Memory B cell (primary cell): Measurements from ENCODE around the gene ATG101.

Experiments used
- ATAC-seq: fragments of 150-1000 bp; cut with Tn5 transposase; 2 replicates; pipeline ENCODE4 v1.10.0; 2021; ENCODE audit warnings: low read depth, mild to moderate bottlenecking, moderate library complexity
- DNase-seq, 2 donors: peaks; one replicate each; pipeline ENCODE4 v3.0.0; 2022; ENCODE audit warnings: low spot score in 2 of 2
- H3K27ac Mint-ChIP-seq: one replicate; pipeline ENCODE4 v1.8.0; 2022; ENCODE audit warnings: mild to moderate bottlenecking, moderate library complexity, mixed read lengths
- H3K27me3 Mint-ChIP-seq: one replicate; pipeline ENCODE4 v1.8.0; 2022; ENCODE audit warnings: mixed read lengths
- H3K36me3 Mint-ChIP-seq: one replicate; pipeline ENCODE4 v1.8.0; 2022; ENCODE audit warnings: mild to moderate bottlenecking, mixed read lengths
- H3K4me1 Mint-ChIP-seq: one replicate; pipeline ENCODE4 v1.8.0; 2022; ENCODE audit warnings: mixed read lengths
- H3K4me3 Mint-ChIP-seq: one replicate; pipeline ENCODE4 v1.8.0; 2022; ENCODE audit warnings: mild to moderate bottlenecking, moderate library complexity, mixed read lengths
- H3K9me3 Mint-ChIP-seq: one replicate; pipeline ENCODE4 v1.8.0; 2022; ENCODE audit warnings: mixed read lengths

ATG101 gene

DNA sequence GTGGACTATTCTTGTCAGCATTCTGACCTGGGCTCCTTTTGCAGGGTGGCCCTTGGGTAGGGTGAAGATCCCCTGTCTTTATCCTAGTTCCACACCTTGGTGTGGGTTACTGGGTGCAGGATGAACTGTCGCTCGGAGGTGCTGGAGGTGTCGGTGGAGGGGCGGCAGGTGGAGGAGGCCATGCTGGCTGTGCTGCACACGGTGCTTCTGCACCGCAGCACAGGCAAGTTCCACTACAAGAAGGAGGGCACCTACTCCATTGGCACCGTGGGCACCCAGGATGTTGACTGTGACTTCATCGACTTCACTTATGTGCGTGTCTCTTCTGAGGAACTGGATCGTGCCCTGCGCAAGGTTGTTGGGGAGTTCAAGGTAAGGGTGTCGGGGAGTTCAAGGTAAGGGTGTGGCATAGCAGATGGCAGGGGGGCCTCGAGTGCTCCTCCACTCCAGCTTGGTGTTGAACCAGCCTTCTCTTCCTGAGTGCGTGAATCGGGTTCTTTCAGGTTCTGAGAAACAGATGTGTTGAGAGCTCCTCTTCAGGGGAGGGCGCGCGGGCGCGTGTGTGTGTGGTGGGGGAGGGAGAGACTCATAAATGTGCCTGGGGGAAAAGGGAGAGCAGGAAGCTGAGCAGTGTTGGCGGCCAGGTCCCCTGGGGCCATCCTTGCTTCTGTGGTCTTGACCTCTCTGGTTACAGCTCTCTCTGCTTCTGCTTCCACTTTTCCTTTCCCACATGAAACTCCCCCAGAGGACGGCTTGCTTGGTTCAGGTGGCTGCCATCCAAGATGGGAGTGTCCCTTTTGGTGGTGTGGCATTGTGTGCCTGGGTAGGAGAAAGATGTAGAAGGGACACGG lies 4.0 kb downstream of the ATG101 start:
- no peaks in the 10 kb centered on the region for H3K9me3 Mint-ChIP-seq
- peak overlapping the region; percentile 79 for H3K27ac Mint-ChIP-seq
- peaks cover 30% of the 10 kb centered on the region for H3K36me3 Mint-ChIP-seq
- DNase-seq (no peak), ATAC-seq (no peak)
- H3K4me1 Mint-ChIP-seq: peaks cover 36% of the 10 kb centered on the region
- no peaks in the 10 kb centered on the region for H3K27me3 Mint-ChIP-seq
- H3K4me3 Mint-ChIP-seq: peak overlapping the region; percentile 12

- Mint-ChIP-seq H3K36me3 (peaks cover 30% of the 10 kb centered on the region), H3K27me3 (no peaks in the 10 kb centered on the region), H3K27ac (no peak overlapping the region), H3K4me3 (no peak overlapping the region), H3K4me1 (peaks cover 31% of the 10 kb centered on the region), H3K9me3 (no peaks in the 10 kb centered on the region)
- ATAC-seq: no peak
- no peak for DNase-seq
These were observed 5.4 kb downstream of the ATG101 start for GRCh38 chr12:52074971-52075724.

DNA sequence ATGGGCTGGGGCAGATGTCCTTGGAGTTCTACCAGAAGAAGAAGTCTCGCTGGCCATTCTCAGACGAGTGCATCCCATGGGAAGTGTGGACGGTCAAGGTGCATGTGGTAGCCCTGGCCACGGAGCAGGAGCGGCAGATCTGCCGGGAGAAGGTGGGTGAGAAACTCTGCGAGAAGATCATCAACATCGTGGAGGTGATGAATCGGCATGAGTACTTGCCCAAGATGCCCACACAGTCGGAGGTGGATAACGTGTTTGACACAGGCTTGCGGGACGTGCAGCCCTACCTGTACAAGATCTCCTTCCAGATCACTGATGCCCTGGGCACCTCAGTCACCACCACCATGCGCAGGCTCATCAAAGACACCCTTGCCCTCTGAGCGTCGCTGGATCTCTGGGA lies 7.0 kb downstream of the ATG101 start:
- peaks cover 26% of the 10 kb centered on the region for H3K4me1 Mint-ChIP-seq
- no peaks in the 10 kb centered on the region for H3K9me3 Mint-ChIP-seq
- no peak overlapping the region for H3K4me3 Mint-ChIP-seq
- H3K27me3 Mint-ChIP-seq: no peaks in the 10 kb centered on the region
- peaks cover 30% of the 10 kb centered on the region for H3K36me3 Mint-ChIP-seq
- no peak for DNase-seq
- ATAC-seq: no peak
- no peak overlapping the region for H3K27ac Mint-ChIP-seq

DNA sequence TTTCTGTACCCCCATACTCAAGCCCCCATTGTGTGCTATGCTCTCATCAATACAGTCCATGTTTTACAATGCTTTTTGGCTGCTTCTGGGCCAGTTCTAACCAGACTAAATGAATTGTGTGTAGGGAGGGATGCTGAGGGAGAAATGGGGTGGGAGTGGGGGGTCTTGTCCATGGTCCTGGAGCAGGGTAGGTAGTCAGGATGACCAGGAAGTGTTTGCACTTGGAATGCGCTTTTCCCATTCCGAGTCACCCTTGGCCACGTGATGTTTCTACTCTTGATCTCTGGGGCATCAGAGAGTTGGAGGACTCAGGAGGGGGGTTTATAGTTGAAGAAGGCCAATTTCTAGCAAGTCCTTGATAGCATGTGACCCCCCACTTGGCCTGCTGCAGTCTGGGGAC lies 8.5 kb downstream of the ATG101 start:
- H3K4me1 Mint-ChIP-seq: peaks cover 24% of the 10 kb centered on the region

DNA sequence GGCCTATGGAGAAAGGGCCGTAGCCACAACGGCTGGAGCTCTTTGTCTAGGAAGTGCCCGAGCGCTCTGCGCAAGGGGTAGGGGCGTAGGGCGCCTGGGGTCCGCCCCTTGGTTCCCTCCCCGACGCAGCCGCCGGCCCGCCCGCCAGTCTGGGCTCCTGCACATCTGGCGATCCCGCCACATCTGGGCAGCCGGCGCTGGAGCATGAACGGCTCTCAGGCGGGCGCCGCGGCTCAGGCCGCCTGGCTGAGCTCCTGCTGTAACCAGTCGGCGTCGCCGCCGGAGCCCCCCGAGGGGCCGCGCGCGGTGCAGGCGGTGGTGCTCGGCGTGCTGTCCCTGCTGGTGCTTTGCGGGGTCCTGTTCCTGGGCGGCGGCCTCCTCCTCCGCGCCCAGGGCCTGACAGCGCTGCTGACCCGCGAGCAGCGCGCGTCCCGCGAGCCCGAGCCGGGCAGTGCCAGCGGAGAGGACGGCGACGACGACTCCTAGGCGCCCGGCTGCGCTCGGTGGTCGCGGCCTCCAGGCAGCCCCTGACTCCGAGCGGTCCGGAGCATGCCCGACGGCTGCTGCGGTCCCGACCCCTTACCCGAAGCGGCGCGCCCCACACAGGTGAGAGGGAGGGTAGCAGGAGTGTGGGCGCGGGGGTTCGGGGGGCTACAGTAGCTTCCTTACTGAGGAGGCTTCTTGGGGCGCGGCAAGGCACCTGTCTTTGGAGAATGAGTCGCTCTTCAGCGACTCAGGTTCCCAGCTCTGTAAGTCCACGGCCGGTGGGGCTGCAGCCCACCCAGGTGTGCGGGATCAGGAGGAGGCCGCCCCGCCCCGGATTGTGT lies 10.0 kb downstream of the ATG101 start, which contains the start of gene SMIM41:
Gene SMIM41 (plus strand): TSS at position 129 of the 827 bp plus-strand sequence. CDS start 76 bp downstream, at position 205.
- H3K36me3 Mint-ChIP-seq: peaks cover 13% of the 10 kb centered on the region
- H3K4me3 Mint-ChIP-seq: no peak within 1 kb of the TSS
- ATAC-seq: no peak
- H3K4me1 Mint-ChIP-seq: peaks cover 16% of the 10 kb centered on the region
- H3K27me3 Mint-ChIP-seq: no peaks in the 10 kb centered on the region
- no peaks in the 10 kb centered on the region for H3K9me3 Mint-ChIP-seq
- no peak for DNase-seq
- peak within 1 kb of the TSS; percentile 54 for H3K27ac Mint-ChIP-seq

More for the DNA sequence above, 8.5 kb downstream of the ATG101 start:
- peaks cover 25% of the 10 kb centered on the region for H3K36me3 Mint-ChIP-seq
- H3K27me3 Mint-ChIP-seq: no peaks in the 10 kb centered on the region
- DNase-seq (no peak), ATAC-seq (no peak)
- no peak overlapping the region for H3K4me3 Mint-ChIP-seq
- no peak overlapping the region for H3K27ac Mint-ChIP-seq
- H3K9me3 Mint-ChIP-seq: no peaks in the 10 kb centered on the region

GRCh38 chr12:52080403-52081251 lies 10.8 kb downstream of the ATG101 start:
- peak overlapping the region; percentile 54 for H3K27ac Mint-ChIP-seq
- H3K9me3 Mint-ChIP-seq: no peaks in the 10 kb centered on the region
- peak; percentile 1 for ATAC-seq
- peak overlapping the region; percentile 17 for H3K4me3 Mint-ChIP-seq
- H3K4me1 Mint-ChIP-seq: peaks cover 16% of the 10 kb centered on the region
- no peaks in the 10 kb centered on the region for H3K27me3 Mint-ChIP-seq
- peaks cover 13% of the 10 kb centered on the region for H3K36me3 Mint-ChIP-seq
- DNase-seq: no peak

- ATAC-seq (peak; percentile 98), DNase-seq (peak; percentile 71 to 80)
- Mint-ChIP-seq H3K36me3 (peaks cover 10% of the 10 kb centered on the region), H3K27ac (peak overlapping the region; percentile 54), H3K27me3 (no peaks in the 10 kb centered on the region), H3K4me3 (peak overlapping the region; percentile 76), H3K4me1 (peaks cover 16% of the 10 kb centered on the region), H3K9me3 (no peaks in the 10 kb centered on the region)
These were observed 11.5 kb downstream of the ATG101 start for GRCh38 chr12:52081263-52081733.

DNA sequence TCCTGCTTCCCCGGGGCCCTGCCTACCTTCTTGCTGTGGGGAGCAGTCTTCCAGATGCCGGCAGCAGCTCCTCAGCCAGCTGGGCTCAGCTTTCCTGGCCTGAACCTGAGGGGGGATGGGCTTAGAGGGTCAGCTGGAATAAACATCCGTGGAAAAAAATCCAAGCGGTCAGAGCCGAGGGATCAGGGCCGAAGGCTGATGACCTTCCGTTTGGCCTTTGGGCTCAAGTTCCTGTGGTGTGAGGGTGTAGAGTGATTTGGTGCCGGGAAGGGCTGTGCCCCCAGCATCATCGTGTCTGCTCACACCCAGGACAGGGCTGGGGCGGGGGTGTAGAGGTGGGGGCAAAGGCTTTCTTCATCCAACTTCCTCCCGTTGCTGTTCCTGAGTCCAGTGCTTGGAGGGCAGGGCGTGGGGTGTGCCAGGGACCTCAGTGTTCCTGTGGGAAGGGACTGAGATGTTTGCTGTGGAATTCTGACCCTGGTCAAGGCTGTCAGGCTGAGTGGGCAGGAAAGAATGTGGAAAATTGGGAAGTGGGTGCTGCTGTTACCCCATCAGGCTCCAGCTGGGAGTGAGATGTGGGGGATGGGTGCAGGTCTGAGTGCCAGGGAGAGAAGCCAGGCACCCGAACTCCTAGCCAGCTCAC lies 12.4 kb downstream of the ATG101 start:
- Mint-ChIP-seq H3K36me3 (peaks cover 5% of the 10 kb centered on the region), H3K27me3 (peaks cover 1% of the 10 kb centered on the region), H3K4me1 (peaks cover 16% of the 10 kb centered on the region), H3K4me3 (peak overlapping the region; percentile 76), H3K27ac (peak overlapping the region; percentile 54), H3K9me3 (no peaks in the 10 kb centered on the region)
- DNase-seq (no peak), ATAC-seq (no peak)

GRCh38 chr12:52082669-52082987 lies 12.8 kb downstream of the ATG101 start:
- H3K27me3 Mint-ChIP-seq: peaks cover 4% of the 10 kb centered on the region
- no peak overlapping the region for H3K27ac Mint-ChIP-seq
- no peaks in the 10 kb centered on the region for H3K9me3 Mint-ChIP-seq
- H3K36me3 Mint-ChIP-seq: peaks cover 3% of the 10 kb centered on the region
- DNase-seq (no peak), ATAC-seq (no peak)
- H3K4me3 Mint-ChIP-seq: no peak overlapping the region
- peaks cover 16% of the 10 kb centered on the region for H3K4me1 Mint-ChIP-seq

- DNase-seq: peak; percentile 69 to 70
- peak overlapping the region; percentile 26 for H3K27ac Mint-ChIP-seq
- peak; percentile 36 for ATAC-seq
- H3K27me3 Mint-ChIP-seq: peaks cover 7% of the 10 kb centered on the region
- peak overlapping the region; percentile 49 for H3K4me3 Mint-ChIP-seq
- no peaks in the 10 kb centered on the region for H3K36me3 Mint-ChIP-seq
- H3K4me1 Mint-ChIP-seq: peaks cover 20% of the 10 kb centered on the region
- H3K9me3 Mint-ChIP-seq: no peaks in the 10 kb centered on the region
These were observed 13.3 kb downstream of the ATG101 start for GRCh38 chr12:52082988-52083637.

DNA sequence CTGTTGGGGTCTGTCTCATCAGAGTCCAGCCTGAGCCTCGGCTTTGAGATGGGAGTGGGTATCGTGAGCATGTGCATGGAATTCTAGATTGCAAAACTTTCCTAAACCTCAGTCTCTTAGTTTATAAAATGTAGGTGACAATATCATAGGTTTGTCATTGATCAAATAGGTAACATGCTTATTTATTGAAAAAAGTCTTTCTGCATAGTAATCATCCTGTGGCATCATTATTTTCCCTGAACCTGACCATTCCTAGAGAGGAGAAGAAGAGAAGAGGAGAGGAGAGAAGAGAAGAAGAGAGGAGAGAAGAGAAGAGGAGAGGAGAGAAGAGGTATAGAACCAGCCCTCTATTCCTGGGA lies 13.8 kb downstream of the ATG101 start:
- Mint-ChIP-seq H3K4me1 (peaks cover 24% of the 10 kb centered on the region), H3K4me3 (no peak overlapping the region), H3K27ac (peak overlapping the region; percentile 26), H3K36me3 (no peaks in the 10 kb centered on the region), H3K9me3 (no peaks in the 10 kb centered on the region), H3K27me3 (peaks cover 9% of the 10 kb centered on the region)
- DNase-seq (no peak), ATAC-seq (no peak)

DNA sequence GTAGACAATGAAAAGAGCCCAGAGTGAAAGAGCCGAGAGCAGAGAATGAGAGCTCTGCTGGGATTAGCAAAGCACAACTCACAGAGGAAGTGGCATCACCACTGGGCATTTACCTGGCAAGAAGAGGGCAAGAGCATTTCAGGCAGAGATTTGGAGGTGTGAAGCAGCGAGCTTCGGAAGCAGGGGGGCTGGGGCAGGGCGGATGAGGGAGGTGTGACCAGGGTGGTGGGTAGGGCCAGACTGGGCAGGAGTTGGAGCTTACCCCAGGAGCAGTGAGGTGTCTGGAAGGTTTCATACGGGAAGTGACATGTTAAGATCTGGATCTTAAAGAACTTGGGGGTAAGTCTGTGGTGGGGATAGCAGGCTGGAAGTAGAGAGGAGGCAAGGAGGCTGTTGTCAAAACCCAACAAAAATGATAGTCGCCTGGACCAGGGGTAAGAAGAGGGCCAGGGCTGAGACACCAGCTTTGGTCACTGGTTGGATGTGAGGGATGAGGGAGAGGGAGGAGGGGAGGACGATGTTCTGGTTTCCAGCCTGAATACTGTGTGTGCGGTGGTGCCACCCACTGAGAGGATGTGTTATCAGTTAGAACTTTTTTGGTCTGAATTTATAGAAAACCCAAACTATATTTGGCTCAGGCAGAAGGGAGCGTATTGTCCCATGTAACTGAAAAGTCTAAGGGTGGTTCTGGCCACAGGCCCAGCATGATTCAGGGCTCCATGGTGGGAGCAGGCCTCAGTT lies 14.9 kb downstream of the ATG101 start:
- H3K4me1 Mint-ChIP-seq: peaks cover 27% of the 10 kb centered on the region
- ATAC-seq: no peak
- no peaks in the 10 kb centered on the region for H3K9me3 Mint-ChIP-seq
- DNase-seq: no peak
- peaks cover 12% of the 10 kb centered on the region for H3K27me3 Mint-ChIP-seq
- no peak overlapping the region for H3K4me3 Mint-ChIP-seq
- H3K36me3 Mint-ChIP-seq: no peaks in the 10 kb centered on the region
- no peak overlapping the region for H3K27ac Mint-ChIP-seq
